Keratinocyte (primary cell): ENCODE data around the gene ZNF597. TPM values are rescaled to one million over a fixed set of nuclear protein-coding genes. Genes with fewer than 3 reads are reported as not detected.

Experiments
- DNase-seq: peaks from one replicate; pipeline ENCODE4 v3.0.0-alpha.2; 2011; ENCODE audit warnings: low read depth, missing footprints, low spot score
- FAIRE-seq: peaks from 2 replicates; lab custom pipeline; 2011; peaks lifted over from hg19 to GRCh38; lab: Jason Lieb, UNC
- H2AFZ ChIP-seq: 2 replicates; pipeline ENCODE4 v1.6.0; 2012; ENCODE audit warnings: low read length, control low read depth, inconsistent platforms; ENCODE audit not compliant: control insufficient read depth
- H3K27ac ChIP-seq: 2 replicates; pipeline ENCODE4 v1.5.1; 2011; ENCODE audit warnings: low read length; ENCODE audit not compliant: control insufficient read depth, insufficient read depth
- H3K27me3 ChIP-seq: 3 replicates; pipeline ENCODE4 v1.6.0; 2011; ENCODE audit warnings: low read length; ENCODE audit not compliant: control insufficient read depth, insufficient read depth; ENCODE audit errors: extremely low read depth
- H3K36me3 ChIP-seq, 2 experiments: 2 replicates in 1 of 2; 3 replicates in 1 of 2; pipeline ENCODE4 v1.5.1; 2011; ENCODE audit warnings: low read length in 2 of 2, mild to moderate bottlenecking in 1 of 2; ENCODE audit not compliant: control insufficient read depth in 2 of 2, insufficient read depth in 2 of 2; ENCODE audit errors: extremely low read depth in 1 of 2
- H3K4me1 ChIP-seq: 3 replicates; pipeline ENCODE4 v1.5.1; 2011; ENCODE audit warnings: low read length; ENCODE audit not compliant: control insufficient read depth, insufficient read depth; ENCODE audit errors: extremely low read depth
- H3K4me2 ChIP-seq: 3 replicates; pipeline ENCODE4 v1.6.0; 2011; ENCODE audit warnings: low read depth, low read length; ENCODE audit not compliant: control insufficient read depth, insufficient read depth; ENCODE audit errors: extremely low read depth
- H3K4me3 ChIP-seq, 3 experiments: fragments of 200-600 bp in 1 of 3; sonication (generic) in 1 of 3; 2 replicates in 2 of 3; 3 replicates in 1 of 3; pipeline ENCODE4 v1.5.1; 2011 to 2016; ENCODE audit warnings: low read length in 3 of 3, mild to moderate bottlenecking in 3 of 3, control low read depth in 2 of 3, inconsistent platforms in 1 of 3, low read depth in 1 of 3, mixed read lengths in 1 of 3, mixed run types in 1 of 3, moderate library complexity in 1 of 3; ENCODE audit not compliant: control insufficient read depth in 2 of 3, insufficient read depth in 2 of 3; ENCODE audit errors: extremely low read depth in 1 of 3
- H3K79me2 ChIP-seq: 2 replicates; pipeline ENCODE4 v1.6.0; 2012; ENCODE audit warnings: low read length; ENCODE audit not compliant: control insufficient read depth, insufficient read depth
- H3K9ac ChIP-seq: 3 replicates; pipeline ENCODE4 v1.6.0; 2011; ENCODE audit warnings: low read length; ENCODE audit not compliant: control insufficient read depth, insufficient read depth; ENCODE audit errors: extremely low read depth
- H3K9me1 ChIP-seq: 3 replicates; pipeline ENCODE4 v1.6.0; 2011; ENCODE audit warnings: low read length; ENCODE audit not compliant: control insufficient read depth, insufficient read depth; ENCODE audit errors: extremely low read depth
- H3K9me3 ChIP-seq: 2 replicates; pipeline ENCODE4 v1.5.1; 2012; ENCODE audit warnings: low read depth, low read length; ENCODE audit not compliant: control insufficient read depth
- H4K20me1 ChIP-seq: 3 replicates; pipeline ENCODE4 v1.6.0; 2011; ENCODE audit warnings: low read length; ENCODE audit not compliant: control insufficient read depth, insufficient read depth; ENCODE audit errors: extremely low read depth
- CTCF ChIP-seq, 3 experiments: IDR thresholded peaks in 1 of 3; conservative IDR thresholded peaks in 1 of 3; optimal IDR thresholded peaks in 1 of 3; 2 replicates in 2 of 3; 3 replicates in 1 of 3; pipeline versions ENCODE3 to v1.5.1; 2011; ENCODE audit warnings: low read length in 3 of 3, mild to moderate bottlenecking in 3 of 3, moderate library complexity in 2 of 3, control low read depth in 1 of 3, inconsistent platforms in 1 of 3; ENCODE audit not compliant: insufficient read depth in 2 of 3; ENCODE audit errors: extremely low read depth in 1 of 3
- EZH2 ChIP-seq: IDR thresholded peaks from one replicate; pipeline ENCODE4 v1.6.1; 2012; ENCODE audit warnings: inconsistent platforms, mild to moderate bottlenecking, low read length, moderate library complexity
- dilution Hi-C: fragments of 300-500 bp; cut with MboI; formaldehyde crosslinking; loops from one replicate; pipeline ENCODE4 v1.7.0; 2020; ENCODE audit warnings: low sequenced_read_pairs; ENCODE audit not compliant: extremely low pct_ligation_motif_present
- polyA plus RNA-seq, 5 experiments: library from polyadenylated mRNA; depleted of rRNA in 3 of 5; stranded (reverse) in 3 of 5; stranded (forward) in 1 of 5; unstranded in 1 of 5; fragments of >200 nt; gene quantifications; 1 replicate in 1 of 5; 2 replicates in 3 of 5; 3 replicates in 1 of 5; pipeline versions ENCODE4 v1.2.1 to v1.2.3, GENCODE V29; 2011 to 2012; ENCODE audit warnings: missing spikeins in 2 of 5, low read depth in 1 of 5, low replicate concordance in 1 of 5

Gene ZNF597
- polyA plus RNA-seq, 1 donor (not counting 4 experiments of a cell fraction or from before 2014, with no cell fraction given) = 1.7 TPM

GRCh38 chr16:3468501-3468900 lies 25.2 kb upstream of the ZNF597 start:
- Histone ChIP-seq H3K4me3 (no peak overlapping the region), H3K79me2 (peaks cover 96% of the 10 kb centered on the region), H3K4me1 (no peaks in the 10 kb centered on the region), H3K27ac (no peak overlapping the region), H3K9me1 (peaks cover 2% of the 10 kb centered on the region), H3K9me3 (no peaks in the 10 kb centered on the region), H3K36me3 (peaks cover 4 to 9% of the 10 kb centered on the region in 2 experiments), H3K9ac (no peak overlapping the region), H3K27me3 (no peaks in the 10 kb centered on the region), H4K20me1 (peaks cover 20% of the 10 kb centered on the region), H3K4me2 (no peak overlapping the region), H2AFZ (no peak overlapping the region)
- TF ChIP-seq EZH2 (no peak), CTCF (optimal IDR thresholded peaks at IDR 0.05 in 1 of 3, IDR thresholded peaks at IDR 0.05 in 1 of 3, conservative IDR thresholded peaks at IDR 0.05 in 1 of 3; ENCODE audit: extremely low read depth in 1 of 3, insufficient read depth in 2 of 3, low read length in 3 of 3) (no peak)
- dilution Hi-C loops = no loop called here
- no peak for DNase-seq
- FAIRE-seq = no peak

- FAIRE-seq = no peak
- Histone ChIP-seq H3K27me3 (no peaks in the 10 kb centered on the region), H3K4me2 (no peak overlapping the region), H3K79me2 (peaks cover 96% of the 10 kb centered on the region), H3K36me3 (peaks cover 4 to 9% of the 10 kb centered on the region in 2 experiments), H3K9ac (no peak overlapping the region), H4K20me1 (peaks cover 20% of the 10 kb centered on the region), H3K4me3 (no peak overlapping the region), H3K27ac (no peak overlapping the region), H3K9me1 (peaks cover 2% of the 10 kb centered on the region), H3K4me1 (no peaks in the 10 kb centered on the region), H3K9me3 (no peaks in the 10 kb centered on the region), H2AFZ (no peak overlapping the region)
- DNase-seq = no peak
- dilution Hi-C loops = no loop called here
- no peak for TF ChIP-seq EZH2
- no peak for TF ChIP-seq CTCF (optimal IDR thresholded peaks at IDR 0.05 in 1 of 3, IDR thresholded peaks at IDR 0.05 in 1 of 3, conservative IDR thresholded peaks at IDR 0.05 in 1 of 3; ENCODE audit: extremely low read depth in 1 of 3, insufficient read depth in 2 of 3, low read length in 3 of 3)
These were observed 24.6 kb upstream of the ZNF597 start for GRCh38 chr16:3467921-3468320.
